SK-N-SH (cell line): Measurements from ENCODE around the gene MRPL58.

ENCODE experiments used
- EZH2phosphoT487 ChIP-seq: fragments of 200-600 bp; sonication (generic); IDR thresholded peaks from 2 replicates; pipeline ENCODE4 v1.6.1; 2017; ENCODE audit warnings: low read depth, mixed run types, mild to moderate bottlenecking, antibody characterized with exemption, moderate library complexity, borderline replicate concordance
- NFIC ChIP-seq: IDR thresholded peaks from 2 replicates; pipeline ENCODE4 v1.4.0; 2012; ENCODE audit warnings: borderline replicate concordance
- POLR2AphosphoS5 ChIP-seq: IDR thresholded peaks from 2 replicates; pipeline ENCODE4 v1.6.1; 2012; ENCODE audit warnings: low read depth, low read length
- RCOR1 ChIP-seq: fragments of 150-350 bp; IDR thresholded peaks from 2 replicates; pipeline ENCODE4 v1.6.1; 2017; ENCODE audit warnings: antibody characterized with exemption, low read length
- TF ChIP-seq, protein P1 (sequence below): IDR thresholded peaks from 2 replicates; pipeline ENCODE4 v1.4.0; 2012; ENCODE audit warnings: low read depth
- TF ChIP-seq, protein P2 (sequence below): fragments of 150-350 bp; IDR thresholded peaks from 2 replicates; pipeline ENCODE4 v1.6.1; 2016; ENCODE audit warnings: mild to moderate bottlenecking, low read depth, low read length
- TF ChIP-seq, protein P3 (sequence below): fragments of 200-600 bp; sonication (generic); IDR thresholded peaks from 2 replicates; pipeline ENCODE4 v1.6.1; 2017; ENCODE audit warnings: antibody characterized with exemption, mild to moderate bottlenecking, moderate library complexity

DNA sequence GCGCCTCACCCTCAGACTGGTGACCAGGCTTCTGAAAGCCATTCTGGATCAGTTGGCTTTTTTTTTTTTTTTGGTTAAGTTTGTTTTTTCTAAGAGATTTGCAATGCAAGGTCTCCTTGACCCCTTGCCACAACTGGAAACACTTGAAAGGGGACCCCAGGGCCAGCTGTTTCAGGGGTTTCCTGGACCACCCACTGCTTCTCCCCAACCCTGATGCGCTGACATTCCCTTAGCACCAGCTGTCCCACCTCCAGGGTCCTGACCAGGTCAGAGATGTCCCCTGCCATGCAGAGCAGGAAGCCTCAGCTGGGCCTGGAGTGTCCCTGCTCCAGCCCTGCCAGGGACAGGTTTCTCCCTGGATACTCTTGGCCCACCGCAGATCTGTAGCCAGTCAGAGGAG lies 8.1 kb upstream of the MRPL58 start:
- TF ChIP-seq, protein P1, sequence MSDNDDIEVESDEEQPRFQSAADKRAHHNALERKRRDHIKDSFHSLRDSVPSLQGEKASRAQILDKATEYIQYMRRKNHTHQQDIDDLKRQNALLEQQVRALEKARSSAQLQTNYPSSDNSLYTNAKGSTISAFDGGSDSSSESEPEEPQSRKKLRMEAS: no peak
- no peak for TF ChIP-seq POLR2AphosphoS5
- TF ChIP-seq RCOR1: no peak
- TF ChIP-seq EZH2phosphoT487: no peak
- TF ChIP-seq, protein P2, sequence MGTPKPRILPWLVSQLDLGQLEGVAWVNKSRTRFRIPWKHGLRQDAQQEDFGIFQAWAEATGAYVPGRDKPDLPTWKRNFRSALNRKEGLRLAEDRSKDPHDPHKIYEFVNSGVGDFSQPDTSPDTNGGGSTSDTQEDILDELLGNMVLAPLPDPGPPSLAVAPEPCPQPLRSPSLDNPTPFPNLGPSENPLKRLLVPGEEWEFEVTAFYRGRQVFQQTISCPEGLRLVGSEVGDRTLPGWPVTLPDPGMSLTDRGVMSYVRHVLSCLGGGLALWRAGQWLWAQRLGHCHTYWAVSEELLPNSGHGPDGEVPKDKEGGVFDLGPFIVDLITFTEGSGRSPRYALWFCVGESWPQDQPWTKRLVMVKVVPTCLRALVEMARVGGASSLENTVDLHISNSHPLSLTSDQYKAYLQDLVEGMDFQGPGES: no peak
- TF ChIP-seq NFIC: no peak
- TF ChIP-seq, protein P3, sequence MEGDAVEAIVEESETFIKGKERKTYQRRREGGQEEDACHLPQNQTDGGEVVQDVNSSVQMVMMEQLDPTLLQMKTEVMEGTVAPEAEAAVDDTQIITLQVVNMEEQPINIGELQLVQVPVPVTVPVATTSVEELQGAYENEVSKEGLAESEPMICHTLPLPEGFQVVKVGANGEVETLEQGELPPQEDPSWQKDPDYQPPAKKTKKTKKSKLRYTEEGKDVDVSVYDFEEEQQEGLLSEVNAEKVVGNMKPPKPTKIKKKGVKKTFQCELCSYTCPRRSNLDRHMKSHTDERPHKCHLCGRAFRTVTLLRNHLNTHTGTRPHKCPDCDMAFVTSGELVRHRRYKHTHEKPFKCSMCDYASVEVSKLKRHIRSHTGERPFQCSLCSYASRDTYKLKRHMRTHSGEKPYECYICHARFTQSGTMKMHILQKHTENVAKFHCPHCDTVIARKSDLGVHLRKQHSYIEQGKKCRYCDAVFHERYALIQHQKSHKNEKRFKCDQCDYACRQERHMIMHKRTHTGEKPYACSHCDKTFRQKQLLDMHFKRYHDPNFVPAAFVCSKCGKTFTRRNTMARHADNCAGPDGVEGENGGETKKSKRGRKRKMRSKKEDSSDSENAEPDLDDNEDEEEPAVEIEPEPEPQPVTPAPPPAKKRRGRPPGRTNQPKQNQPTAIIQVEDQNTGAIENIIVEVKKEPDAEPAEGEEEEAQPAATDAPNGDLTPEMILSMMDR: no peak
